IMR-90 (cell line): ENCODE data around the gene SLC9B1. TPM values are rescaled to one million over a fixed set of nuclear protein-coding genes. Genes with fewer than 3 reads are reported as not detected.

ENCODE experiments used
- ATAC-seq: fragments of 200-7000 bp; cut with Tn5 transposase; 2 replicates; pipeline ENCODE4 v1.9.1; 2020; ENCODE audit warnings: low read depth, mild to moderate bottlenecking, moderate library complexity
- Bru-seq: library from RNA; stranded (reverse); fragments of 400-500 nt; gene quantifications from one replicate; lab custom pipeline; 2021; lab: Mats Ljungman, UMichigan
- BruChase-seq, 2 experiments: library from RNA; stranded (reverse); fragments of 400-500 nt; gene quantifications; one replicate each; lab custom pipeline; 2021; lab: Mats Ljungman, UMichigan
- BruUV-seq: library from RNA; stranded (reverse); fragments of 400-500 nt; replicated peaks from 2 replicates; lab custom pipeline; 2021; lab: Mats Ljungman, UMichigan
- CTCF ChIA-PET: fragments of 300-600 bp; formaldehyde crosslinking; extraction: SDS; loops from one replicate; lab custom pipeline; 2021; ENCODE audit warnings: antibody characterized with exemption; lab: Yijun Ruan, JAX
- POLR2A ChIA-PET: fragments of 300-600 bp; sonication (Branson Sonifier 250); formaldehyde crosslinking; loops from one replicate; lab custom pipeline; 2022; ENCODE audit warnings: antibody characterized with exemption; ENCODE audit not compliant: unreplicated experiment; lab: Charles Lee
- DNase-seq: peaks from one replicate; pipeline ENCODE4 v3.0.0; 2013
- H2AFZ ChIP-seq: replicated peaks from 2 replicates; pipeline ENCODE3; 2013; ENCODE audit warnings: low read length, mild to moderate bottlenecking; ENCODE audit not compliant: poor library complexity
- H2AK5ac ChIP-seq: 2 replicates; pipeline ENCODE4 v1.6.1; 2013; ENCODE audit warnings: low read depth, low read length, inconsistent platforms
- H2AK9ac ChIP-seq: replicated peaks from 2 replicates; pipeline ENCODE3; 2013; ENCODE audit warnings: mild to moderate bottlenecking, low read depth, low read length, moderate library complexity; ENCODE audit not compliant: poor library complexity
- H2BK120ac ChIP-seq: 2 replicates; pipeline ENCODE4 v1.6.1; 2013; ENCODE audit warnings: low read depth, low read length, inconsistent platforms
- H2BK15ac ChIP-seq: 3 replicates; pipeline ENCODE4 v1.6.1; 2013; ENCODE audit warnings: low read depth, low read length, inconsistent platforms
- H2BK20ac ChIP-seq: 2 replicates; pipeline ENCODE4 v1.6.1; 2013; ENCODE audit warnings: low read depth, mild to moderate bottlenecking, inconsistent platforms, low read length, moderate library complexity
- H2BK5ac ChIP-seq: 2 replicates; pipeline ENCODE4 v1.6.1; 2013; ENCODE audit warnings: mild to moderate bottlenecking, low read depth, low read length, inconsistent platforms; ENCODE audit not compliant: poor library complexity, severe bottlenecking
- H3K14ac ChIP-seq: replicated peaks from 2 replicates; pipeline ENCODE4 v1.6.1; 2013; ENCODE audit warnings: low read depth, low read length, inconsistent platforms
- H3K18ac ChIP-seq: 2 replicates; pipeline ENCODE4 v1.6.1; 2013; ENCODE audit warnings: low read depth, low read length, control low read depth
- H3K23ac ChIP-seq: 2 replicates; pipeline ENCODE4 v1.6.1; 2013; ENCODE audit warnings: low read depth, low read length, inconsistent platforms
- H3K27ac ChIP-seq: 2 replicates; pipeline ENCODE4 v1.5.1; 2013; ENCODE audit warnings: mild to moderate bottlenecking, control low read depth, low read length; ENCODE audit not compliant: insufficient read depth
- H3K27me3 ChIP-seq: 2 replicates; pipeline ENCODE4 v1.6.1; 2013; ENCODE audit warnings: low read length; ENCODE audit not compliant: control insufficient read depth, insufficient read depth
- H3K36me3 ChIP-seq: 2 replicates; pipeline ENCODE4 v1.6.1; 2013; ENCODE audit warnings: low read length, mixed read lengths; ENCODE audit not compliant: control insufficient read depth, insufficient read depth
- H3K4ac ChIP-seq: 2 replicates; pipeline ENCODE4 v1.6.1; 2013; ENCODE audit warnings: low read depth, low read length, inconsistent platforms
- H3K4me1 ChIP-seq: 2 replicates; pipeline ENCODE4 v1.6.1; 2013; ENCODE audit warnings: low read length, mixed read lengths; ENCODE audit not compliant: control insufficient read depth, insufficient read depth
- H3K4me2 ChIP-seq: 2 replicates; pipeline ENCODE4 v1.6.1; 2013; ENCODE audit warnings: low read depth, mild to moderate bottlenecking, control low read depth, low read length, moderate library complexity
- H3K4me3 ChIP-seq: 2 replicates; pipeline ENCODE4 v1.5.1; 2013; ENCODE audit warnings: low read depth, mild to moderate bottlenecking, control low read depth, low read length, moderate library complexity; ENCODE audit not compliant: insufficient read depth
- H3K56ac ChIP-seq: 2 replicates; pipeline ENCODE4 v1.6.1; 2013; ENCODE audit warnings: low read length, inconsistent platforms; ENCODE audit not compliant: insufficient read depth; ENCODE audit errors: extremely low read depth
- H3K79me1 ChIP-seq, 2 experiments: 2 replicates each; pipeline ENCODE4 v1.6.1; 2013; ENCODE audit warnings: low read length in 2 of 2, inconsistent platforms in 1 of 2, low read depth in 1 of 2
- H3K9ac ChIP-seq: 2 replicates; pipeline ENCODE4 v1.6.1; 2013; ENCODE audit warnings: low read depth, low read length, control low read depth
- H3K9me1 ChIP-seq: 2 replicates; pipeline ENCODE4 v1.6.1; 2013; ENCODE audit warnings: low read length, inconsistent platforms; ENCODE audit not compliant: insufficient read depth
- H3K9me3 ChIP-seq: 2 replicates; pipeline ENCODE4 v1.6.1; 2013; ENCODE audit warnings: low read length; ENCODE audit not compliant: control insufficient read depth, insufficient read depth
- H4K20me1 ChIP-seq: 2 replicates; pipeline ENCODE4 v1.6.1; 2013; ENCODE audit warnings: low read length, inconsistent platforms; ENCODE audit not compliant: insufficient read depth
- H4K5ac ChIP-seq: 2 replicates; pipeline ENCODE4 v1.6.1; 2013; ENCODE audit warnings: mild to moderate bottlenecking, low read depth, low read length, control low read depth
- H4K8ac ChIP-seq, 2 experiments: 2 replicates each; pipeline ENCODE4 v1.6.1; 2013; ENCODE audit warnings: low read depth in 2 of 2, low read length in 2 of 2, control low read depth in 1 of 2, inconsistent platforms in 1 of 2
- H4K91ac ChIP-seq: 2 replicates; pipeline ENCODE4 v1.6.1; 2013; ENCODE audit warnings: low read depth, low read length, inconsistent platforms; ENCODE audit not compliant: insufficient read depth
- BHLHE40 ChIP-seq: fragments of 150-350 bp; IDR thresholded peaks from 2 replicates; pipeline ENCODE4 v1.6.1; 2016; ENCODE audit warnings: mild to moderate bottlenecking, low read depth, low read length
- CEBPB ChIP-seq: IDR thresholded peaks from 2 replicates; pipeline ENCODE4 v1.6.1; 2012; ENCODE audit warnings: low read depth, low read length, improper control_type of control experiment
- CHD1 ChIP-seq: IDR thresholded peaks from 2 replicates; pipeline ENCODE4 v1.6.1; 2012; ENCODE audit warnings: low read depth, low read length, improper control_type of control experiment
- FOS ChIP-seq: fragments of 150-350 bp; IDR thresholded peaks from 2 replicates; pipeline ENCODE4 v1.6.1; 2016; ENCODE audit warnings: low read depth, low read length
- MAZ ChIP-seq: IDR thresholded peaks from 2 replicates; pipeline ENCODE4 v1.6.1; 2012; ENCODE audit warnings: low read depth, mild to moderate bottlenecking, low read length, improper control_type of control experiment, moderate library complexity, borderline replicate concordance
- NFE2L2 ChIP-seq: fragments of 150-350 bp; IDR thresholded peaks from 2 replicates; pipeline ENCODE4 v1.6.1; 2016; ENCODE audit warnings: low read depth, mild to moderate bottlenecking, low read length
- POLR2A ChIP-seq: IDR thresholded peaks from 2 replicates; pipeline ENCODE4 v1.6.1; 2012; ENCODE audit warnings: mild to moderate bottlenecking, low read depth, low read length
- RCOR1 ChIP-seq: IDR thresholded peaks from 2 replicates; pipeline ENCODE4 v1.6.1; 2012; ENCODE audit warnings: mild to moderate bottlenecking, low read length, improper control_type of control experiment; ENCODE audit not compliant: insufficient replicate concordance
- RFX5 ChIP-seq: IDR thresholded peaks from 2 replicates; pipeline ENCODE4 v1.8.0; 2012; ENCODE audit warnings: low read depth, mild to moderate bottlenecking, low read length, moderate library complexity
- SMC3 ChIP-seq: fragments of 150-350 bp; IDR thresholded peaks from 2 replicates; pipeline ENCODE4 v1.6.1; 2016; ENCODE audit warnings: low read depth, mild to moderate bottlenecking, antibody characterized with exemption, low read length, moderate library complexity
- USF2 ChIP-seq: fragments of 150-350 bp; IDR thresholded peaks from 2 replicates; pipeline ENCODE4 v1.6.1; 2017; ENCODE audit warnings: mild to moderate bottlenecking, antibody characterized with exemption, low read length, low read depth
- WGBS, 2 experiments: methylation state at CpG; one replicate each; pipeline versions ENCODE4 v1.1.5 to v1.1.7; 2013; ENCODE audit warnings: missing lambda C conversion rate in 2 of 2; ENCODE audit not compliant: insufficient read length in 1 of 2; ENCODE audit errors: extremely low coverage in 2 of 2; 5-methylcytosine and 5-hydroxymethylcytosine counted together
- dilution Hi-C: fragments of 300-500 bp; cut with HindIII; formaldehyde crosslinking; loops from one replicate; pipeline ENCODE4 v1.14.3; 2018; ENCODE audit warnings: low sequenced_read_pairs; ENCODE audit not compliant: unreplicated experiment
- in situ Hi-C: fragments of 300-500 bp; cut with MboI; formaldehyde crosslinking; loops from 3 replicates; pipeline ENCODE4 v1.14.3; 2019; ENCODE audit warnings: low sequenced_read_pairs, inconsistent platforms, mixed read lengths
- intact Hi-C: fragments of 100-400 bp; cut with micrococcal nuclease; formaldehyde crosslinking; loops from 2 replicates; pipeline ENCODE4 v1.10.0; 2022
- long read RNA-seq: library from polyadenylated mRNA; unstranded; transcript quantifications from one replicate; pipeline ENCODE4 v2.0.0, GENCODE V29; 2021; ENCODE audit not compliant: unreplicated experiment
- polyA plus RNA-seq, 3 experiments: library from polyadenylated mRNA; depleted of rRNA; stranded (reverse); fragments of >200 nt; gene quantifications; 2 replicates each; pipeline ENCODE4 v1.2.3, GENCODE V29; 2012; ENCODE audit warnings: low replicate concordance in 1 of 3
- total RNA-seq: library from RNA; depleted of rRNA; stranded (reverse); fragments of >200 nt; gene quantifications from 2 replicates; pipeline ENCODE4 v1.2.3, GENCODE V29; 2012; rRNA removed

The SLC9B1 gene, protein sequence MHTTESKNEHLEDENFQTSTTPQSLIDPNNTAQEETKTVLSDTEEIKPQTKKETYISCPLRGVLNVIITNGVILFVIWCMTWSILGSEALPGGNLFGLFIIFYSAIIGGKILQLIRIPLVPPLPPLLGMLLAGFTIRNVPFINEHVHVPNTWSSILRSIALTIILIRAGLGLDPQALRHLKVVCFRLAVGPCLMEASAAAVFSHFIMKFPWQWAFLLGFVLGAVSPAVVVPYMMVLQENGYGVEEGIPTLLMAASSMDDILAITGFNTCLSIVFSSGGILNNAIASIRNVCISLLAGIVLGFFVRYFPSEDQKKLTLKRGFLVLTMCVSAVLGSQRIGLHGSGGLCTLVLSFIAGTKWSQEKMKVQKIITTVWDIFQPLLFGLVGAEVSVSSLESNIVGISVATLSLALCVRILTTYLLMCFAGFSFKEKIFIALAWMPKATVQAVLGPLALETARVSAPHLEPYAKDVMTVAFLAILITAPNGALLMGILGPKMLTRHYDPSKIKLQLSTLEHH
- 0.18 and 0.28 TPM in 2 replicates for total RNA-seq
- polyA plus RNA-seq (2012; rRNA removed) = 0.07 TPM in 1 of 2 replicates, not detected in the other
- polyA plus RNA-seq (2012; cell fraction: cytosol; rRNA removed) = 0.26 TPM in 1 of 2 replicates, not detected in the other
- 0.15 TPM in 1 of 2 replicates, not detected in the other for polyA plus RNA-seq (2012; cell fraction: nucleus; rRNA removed; ENCODE audit: low replicate concordance)
- percentile 35 among the genes with signal in this experiment for Bru-seq, nascent RNA
- percentile 37 among the genes with signal in this experiment for BruChase-seq, experiment 1, labeled RNA remaining after a 6-hour chase
- BruChase-seq, experiment 2, labeled RNA remaining after a 2-hour chase = percentile 33 among the genes with signal in this experiment
- long read RNA-seq = 0 reads

GRCh38 chr4:103019308-103020124 lies at the start of gene SLC9B1:
Gene SLC9B1 (minus strand): TSS chr4:103019705. CDS start chr4:102991711, 27,994 bp downstream.
- peak; percentile 99 for ATAC-seq
- Histone ChIP-seq H3K9me1 (peaks cover 6% of the 10 kb centered on the region), H3K4ac (peak within 1 kb of the TSS; percentile 82), H3K14ac (peak within 1 kb of the TSS; percentile 87), H2AK9ac (peak within 1 kb of the TSS; percentile 71), H3K79me1 (peaks cover 0 to 4% of the 10 kb centered on the region in 2 experiments; a peak in 1 of 4 replicates), H3K4me3 (peak within 1 kb of the TSS; percentile 69), H3K27ac (peak within 1 kb of the TSS; percentile 84), H2AFZ (peak within 1 kb of the TSS; percentile 91), H3K9ac (peak within 1 kb of the TSS; percentile 97), H2BK20ac (no peak within 1 kb of the TSS; the same call in 1 of the 2 replicates), H4K91ac (peak within 1 kb of the TSS; percentile 78), H2AK5ac (peak within 1 kb of the TSS; percentile 59), H3K56ac (peak within 1 kb of the TSS; percentile 94), H2BK120ac (peak within 1 kb of the TSS; percentile 64; the same call in 1 of the 2 replicates), H3K27me3 (no peaks in the 10 kb centered on the region), H2BK15ac (peak within 1 kb of the TSS; percentile 55; the same call in 2 of the 3 replicates), H3K18ac (peak within 1 kb of the TSS; percentile 92), H4K20me1 (no peaks in the 10 kb centered on the region), H3K4me1 (peaks cover 4% of the 10 kb centered on the region; the same call in 1 of the 2 replicates), H3K36me3 (no peaks in the 10 kb centered on the region), H4K5ac (peak within 1 kb of the TSS; percentile 100), H3K23ac (peak within 1 kb of the TSS; percentile 78), H2BK5ac (peak within 1 kb of the TSS; percentile 75), H3K9me3 (no peaks in the 10 kb centered on the region), H3K4me2 (peak within 1 kb of the TSS; percentile 96), H4K8ac (peak within 1 kb of the TSS; percentile 99 to 100)
- intact Hi-C loops = loop anchor here (2.0 to 5.0 kb wide), 2 partner anchors 58 to 79 kb away; partner anchors contain the start of genes BDH2 and SLC9B2
- in situ Hi-C loops = loop anchor here (5.0 kb wide), 1 partner anchor 572 kb away; no protein-coding TSS in a partner anchor
- ChIA-PET POLR2A (no interaction called here), CTCF (no interaction called here)
- DNase-seq = peak; percentile 97
- WGBS, 2 experiments = 0% methylated on average over 21 of the region's 46 CpGs; no CpG with 5 or more reads in 1 of the 2 experiments
- no TSS peak for BruUV-seq
- dilution Hi-C loops = loop anchor here (25.0 kb wide), 1 partner anchor 407 kb away; no protein-coding TSS in a partner anchor
- TF ChIP-seq MAZ (peak; percentile 96), CEBPB (peak; percentile 99), CHD1 (no peak), POLR2A (peak; percentile 73; the same call in 1 of the 2 replicates), SMC3 (no peak), NFE2L2 (no peak), RFX5 (no peak), FOS (0 out of 2 replicates have a peak, but pooled peaks have one; percentile 23), USF2 (no peak), BHLHE40 (peak; percentile 63), RCOR1 (no peak)
